ENCODE results near the gene DCLRE1C.
"Not testable (repeated sequence)": the region's sequence is repeated elsewhere in the genome, so short reads cannot be mapped to it uniquely, and the experiment has no call there.

The DCLRE1C gene

DNA sequence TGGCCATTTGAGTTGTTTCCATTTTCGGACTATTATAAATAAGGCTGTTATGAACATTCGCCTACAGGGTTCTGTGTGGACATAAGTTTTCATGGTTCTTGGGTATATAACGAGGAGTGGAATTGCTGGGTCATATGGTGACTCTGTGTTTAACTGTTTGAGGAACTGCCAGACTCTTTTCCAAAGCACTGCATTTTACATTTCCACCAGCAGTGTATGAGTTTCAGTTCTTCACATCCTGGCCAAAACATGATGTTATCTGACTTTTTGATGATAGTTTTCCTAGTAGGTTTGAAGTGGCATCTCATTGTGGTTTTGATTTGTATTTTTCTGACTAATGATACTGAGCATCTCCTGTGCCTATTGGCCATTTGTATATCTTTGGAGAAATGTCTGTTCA is 69.8 kb downstream of the DCLRE1C start:
- DNase-seq (ENCODE audit: low read depth, low spot score), result no peak

DNA sequence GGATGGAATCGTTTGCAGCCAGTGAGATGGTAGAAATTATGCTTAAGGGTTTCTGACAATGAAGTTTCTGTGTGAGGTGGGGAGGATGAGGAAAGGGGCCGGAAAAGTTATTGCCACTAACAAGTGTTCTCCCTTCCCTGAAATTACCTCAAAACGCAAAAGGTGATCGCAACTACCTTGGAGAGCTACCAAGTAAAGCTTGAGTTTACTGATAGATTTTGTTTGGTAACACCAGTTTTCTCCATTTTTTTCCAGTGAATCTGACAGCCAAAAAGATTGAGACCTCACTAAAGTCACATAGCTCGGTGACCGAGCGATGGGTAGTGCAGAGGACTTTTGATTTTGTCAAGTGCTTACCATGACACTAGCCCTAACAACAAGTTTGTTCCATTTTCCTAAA is 73.7 kb downstream of the DCLRE1C start:
- no peak for DNase-seq (ENCODE audit: low read depth, low spot score)

DNA sequence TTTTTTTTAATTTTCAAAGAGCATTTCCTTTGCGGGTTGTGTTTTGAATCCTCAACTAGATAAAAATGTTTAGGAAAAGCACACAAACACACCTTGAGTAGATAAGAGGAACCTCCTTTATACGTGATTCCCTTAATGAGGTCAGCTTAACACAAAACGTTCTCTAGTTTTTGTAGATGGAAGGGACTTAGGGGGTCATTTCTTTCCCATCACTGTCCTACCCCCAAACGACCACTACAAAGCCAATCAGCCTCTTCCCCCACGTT is 74.0 kb downstream of the DCLRE1C start:
- DNase-seq (ENCODE audit: low read depth, low spot score), result no peak

DNA sequence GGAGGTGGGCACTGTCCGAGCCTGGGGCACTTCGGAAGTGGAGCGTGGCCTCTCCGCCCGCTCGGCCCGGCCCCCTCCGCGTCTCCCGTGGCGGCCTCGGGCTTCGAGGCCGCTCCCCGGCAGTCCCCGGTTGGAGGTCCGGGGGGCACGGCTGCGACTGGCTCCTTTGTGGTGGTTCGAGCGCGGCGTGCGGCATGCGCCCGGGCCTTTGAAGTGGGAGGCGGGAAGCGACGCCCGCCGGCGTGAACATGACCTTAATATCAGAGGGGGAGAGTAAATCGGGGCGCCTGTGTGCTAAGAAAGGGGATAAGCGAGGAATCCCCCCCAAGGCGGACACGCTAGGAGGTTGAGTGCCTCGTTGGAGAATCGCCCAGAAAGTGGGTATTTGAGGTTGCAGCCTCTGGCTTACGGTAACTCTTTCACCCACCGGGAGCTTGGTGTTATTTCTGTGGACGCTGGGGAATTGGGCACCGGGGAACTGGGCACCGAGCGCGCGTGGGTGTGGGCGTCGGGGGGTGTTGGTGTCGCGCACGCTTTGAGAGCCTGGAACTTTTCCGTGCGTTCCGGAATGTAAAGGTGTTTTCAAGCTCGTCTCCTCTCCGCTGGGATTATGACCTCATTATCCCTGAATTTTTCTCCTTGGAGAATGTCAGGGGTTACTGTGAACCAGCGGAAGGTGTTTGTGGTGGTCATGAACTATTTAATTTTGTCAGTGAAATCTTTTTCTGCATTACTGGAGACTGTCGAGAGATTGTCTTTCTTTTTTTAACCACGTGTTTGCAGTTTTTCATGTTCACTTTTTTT is 74.6 kb downstream of the DCLRE1C start:
- no peak for DNase-seq (ENCODE audit: low read depth, low spot score)

DNA sequence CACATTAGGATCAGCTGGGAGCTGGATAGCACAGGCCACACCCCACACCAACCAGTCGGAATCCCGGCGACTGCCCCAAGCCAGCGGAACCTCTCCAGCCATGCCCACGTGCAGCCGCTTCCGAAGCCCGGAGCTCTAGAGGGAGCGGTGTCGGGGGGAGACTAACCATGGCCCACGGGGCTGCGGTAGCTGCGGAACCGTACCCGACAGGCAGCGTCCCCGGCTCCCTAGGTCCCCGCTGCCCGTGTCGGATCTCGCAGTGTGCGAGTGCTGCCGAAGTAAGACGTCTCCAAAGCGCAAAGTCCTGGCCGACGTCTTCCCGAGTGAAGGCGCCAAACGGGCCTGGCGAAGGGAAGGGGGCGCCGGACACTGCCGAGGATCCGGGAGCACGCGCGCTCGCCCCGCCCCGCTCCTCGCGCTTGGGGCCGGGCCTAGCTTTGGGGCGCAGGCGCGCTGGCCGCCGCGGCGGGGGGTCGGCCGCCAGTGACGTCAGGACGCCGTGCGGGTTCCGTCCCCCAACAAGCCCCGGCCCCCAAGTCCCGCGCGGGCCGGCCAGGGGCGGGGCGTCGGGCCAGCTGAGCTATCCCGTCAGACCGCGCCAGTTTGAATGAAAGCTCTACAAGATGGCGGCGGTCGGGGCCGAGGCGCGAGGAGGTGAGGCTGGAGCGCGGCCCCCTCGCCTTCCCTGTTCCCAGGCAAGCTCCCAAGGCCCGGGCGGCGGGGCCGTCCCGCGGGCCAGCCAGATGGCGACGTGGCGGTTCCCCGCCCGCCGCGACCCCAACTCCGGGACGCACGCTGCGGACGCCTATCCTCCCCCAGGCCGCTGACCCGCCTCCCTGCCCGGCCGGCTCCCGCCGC is 75.4 kb downstream of the DCLRE1C start, which contains the start of gene SUV39H2:
TSS of gene SUV39H2 (plus strand) at position 601 of the 858 bp plus-strand sequence. CDS start at position 624, 23 bp downstream.
- peak; percentile 82 for DNase-seq (ENCODE audit: low read depth, low spot score)

- no peak for DNase-seq (ENCODE audit: low read depth, low spot score)
These were observed 77.1 kb downstream of the DCLRE1C start for GRCh38 chr10:14876764-14877163.

- DNase-seq (ENCODE audit: low read depth, low spot score), result no peak
These were observed 78.0 kb downstream of the DCLRE1C start for GRCh38 chr10:14875941-14876340.

DNA sequence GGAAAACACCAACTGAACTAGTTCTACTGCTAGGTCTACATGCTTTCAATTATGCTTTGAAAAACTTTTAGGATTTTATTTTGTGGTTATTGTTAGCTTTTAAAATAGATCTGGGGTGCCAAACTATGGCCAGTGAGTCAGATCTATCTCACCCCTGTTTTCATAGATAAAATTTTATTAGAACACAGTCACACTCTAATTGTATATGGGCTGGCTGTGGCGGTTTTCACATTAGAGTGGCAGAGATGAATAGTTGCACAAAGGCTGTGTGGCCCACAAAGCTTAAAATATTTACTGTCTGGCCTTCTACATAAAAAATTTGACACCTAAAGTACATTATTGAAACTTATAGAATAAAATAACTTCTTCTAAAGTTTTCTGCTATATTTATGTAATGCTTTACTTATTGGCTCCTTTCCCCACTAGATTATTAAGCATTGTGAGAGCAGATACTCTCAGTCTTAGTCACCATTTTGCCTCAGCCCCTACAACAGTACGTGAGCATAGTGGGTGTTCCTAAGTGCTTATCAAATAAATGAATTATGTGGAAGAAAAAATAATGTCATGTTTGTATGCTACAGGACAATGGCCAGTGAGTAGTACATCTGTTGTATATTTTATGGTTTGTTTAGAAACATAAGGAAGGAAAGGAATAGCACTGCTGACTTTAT is 80.7 kb downstream of the DCLRE1C start:
- DNase-seq (ENCODE audit: low read depth, low spot score), result no peak

- DNase-seq (ENCODE audit: low read depth, low spot score), result not testable (repeated sequence)
These were observed 89.0 kb downstream of the DCLRE1C start for GRCh38 chr10:14864871-14865270.

- DNase-seq (ENCODE audit: low read depth, low spot score), result not testable (repeated sequence)
These were observed 89.4 kb downstream of the DCLRE1C start for GRCh38 chr10:14864466-14864865.

- DNase-seq (ENCODE audit: low read depth, low spot score), result no peak
These were observed 93.1 kb downstream of the DCLRE1C start for GRCh38 chr10:14860791-14861190.

- DNase-seq (ENCODE audit: low read depth, low spot score), result no peak
These were observed 94.1 kb downstream of the DCLRE1C start for GRCh38 chr10:14859775-14860174.

- no peak for DNase-seq (ENCODE audit: low read depth, low spot score)
These were observed 94.9 kb downstream of the DCLRE1C start for GRCh38 chr10:14859043-14859442.

DNA sequence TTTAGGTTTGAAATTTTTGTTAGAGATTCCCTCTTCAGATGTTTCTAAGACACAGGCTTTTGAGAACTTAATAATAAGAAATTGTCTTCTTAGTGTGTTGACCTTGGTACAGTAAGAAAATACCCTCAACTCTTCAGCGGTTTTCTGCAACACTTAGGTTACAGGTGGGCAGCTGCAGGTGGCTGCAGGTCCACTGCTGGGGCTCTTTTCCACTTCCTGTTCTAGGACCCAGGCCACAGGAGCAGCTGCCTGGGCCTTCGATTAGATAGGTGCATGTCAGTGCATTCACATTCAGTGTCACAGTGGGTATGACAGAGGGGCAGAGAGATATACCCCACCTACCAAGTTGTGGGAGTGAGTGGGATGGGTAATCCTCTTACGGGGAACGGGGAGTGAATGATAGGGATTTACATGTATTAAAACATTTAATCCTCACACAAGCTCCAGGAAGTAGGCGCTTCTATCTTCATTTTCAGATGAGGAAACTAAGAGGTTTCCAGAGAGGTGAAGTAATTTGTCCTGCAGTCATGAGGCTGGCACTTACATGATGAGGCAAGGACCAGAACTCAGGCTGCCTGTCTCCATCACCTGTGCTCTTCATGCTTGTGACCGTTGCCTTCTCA is 95.4 kb downstream of the DCLRE1C start:
- no peak for DNase-seq (ENCODE audit: low read depth, low spot score)

- DNase-seq (ENCODE audit: low read depth, low spot score), result no peak
These were observed 98.4 kb downstream of the DCLRE1C start for GRCh38 chr10:14855453-14855852.

GRCh38 chr10:14852236-14852635 is 101.7 kb downstream of the DCLRE1C start:
- no peak for DNase-seq (ENCODE audit: low read depth, low spot score)

All from activated CD4-positive, CD25-positive, alpha-beta regulatory T cell treated with anti-CD3 and anti-CD28 coated beads, Interleukin-2, amount 50 U/mL, for 16 hours (primary cell).